ENCODE measurements around the gene SOCS3.

DNA sequence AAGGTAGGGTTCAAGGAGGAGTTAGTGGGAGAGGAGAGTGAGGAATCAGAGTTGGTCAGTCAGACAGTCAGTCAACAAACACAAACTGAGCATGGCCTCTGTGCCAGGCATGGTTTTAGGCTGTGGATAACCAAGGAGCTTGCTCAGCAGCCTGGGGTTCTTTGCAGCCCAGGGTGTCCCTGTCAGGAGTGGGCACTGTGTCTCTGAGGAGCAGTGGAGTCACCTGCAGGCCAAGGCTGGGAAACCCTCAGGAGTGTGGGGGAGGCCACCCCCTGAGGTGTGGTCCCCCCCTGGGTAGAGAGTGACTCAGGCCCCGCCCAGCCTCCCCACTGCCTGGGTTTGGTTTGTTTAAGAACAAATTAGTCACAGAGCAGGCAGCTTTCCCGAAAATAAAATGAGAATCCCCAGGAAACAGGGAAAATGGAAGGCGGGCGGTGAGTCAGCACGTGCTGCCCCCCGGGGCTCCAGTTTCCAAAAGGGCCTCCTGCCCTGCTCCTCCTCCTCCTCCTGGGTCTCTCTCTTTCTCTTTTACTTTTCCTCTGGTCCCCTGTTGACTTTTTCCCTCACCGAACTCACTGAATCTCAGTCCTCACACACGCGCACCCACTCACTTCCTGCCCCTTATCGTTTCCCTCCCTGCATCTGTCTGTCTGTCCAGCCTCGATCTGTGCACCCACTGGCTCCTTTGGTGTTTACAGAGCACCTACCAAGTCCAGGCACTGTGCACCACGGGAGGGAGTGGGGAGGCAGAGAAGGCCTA, 44.3 kb downstream of the SOCS3 start:
- TF ChIP-seq, protein P1, sequence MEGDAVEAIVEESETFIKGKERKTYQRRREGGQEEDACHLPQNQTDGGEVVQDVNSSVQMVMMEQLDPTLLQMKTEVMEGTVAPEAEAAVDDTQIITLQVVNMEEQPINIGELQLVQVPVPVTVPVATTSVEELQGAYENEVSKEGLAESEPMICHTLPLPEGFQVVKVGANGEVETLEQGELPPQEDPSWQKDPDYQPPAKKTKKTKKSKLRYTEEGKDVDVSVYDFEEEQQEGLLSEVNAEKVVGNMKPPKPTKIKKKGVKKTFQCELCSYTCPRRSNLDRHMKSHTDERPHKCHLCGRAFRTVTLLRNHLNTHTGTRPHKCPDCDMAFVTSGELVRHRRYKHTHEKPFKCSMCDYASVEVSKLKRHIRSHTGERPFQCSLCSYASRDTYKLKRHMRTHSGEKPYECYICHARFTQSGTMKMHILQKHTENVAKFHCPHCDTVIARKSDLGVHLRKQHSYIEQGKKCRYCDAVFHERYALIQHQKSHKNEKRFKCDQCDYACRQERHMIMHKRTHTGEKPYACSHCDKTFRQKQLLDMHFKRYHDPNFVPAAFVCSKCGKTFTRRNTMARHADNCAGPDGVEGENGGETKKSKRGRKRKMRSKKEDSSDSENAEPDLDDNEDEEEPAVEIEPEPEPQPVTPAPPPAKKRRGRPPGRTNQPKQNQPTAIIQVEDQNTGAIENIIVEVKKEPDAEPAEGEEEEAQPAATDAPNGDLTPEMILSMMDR (conservative IDR thresholded peaks at IDR 0.05; ENCODE audit: low read length), result no peak
- TF ChIP-seq EZH2phosphoT487 (IDR thresholded peaks at IDR 0.05; ENCODE audit: borderline replicate concordance), result no peak

Data from Loucy (cell line).